Measurements from ENCODE around the gene CECR2.

Gene CECR2

DNA sequence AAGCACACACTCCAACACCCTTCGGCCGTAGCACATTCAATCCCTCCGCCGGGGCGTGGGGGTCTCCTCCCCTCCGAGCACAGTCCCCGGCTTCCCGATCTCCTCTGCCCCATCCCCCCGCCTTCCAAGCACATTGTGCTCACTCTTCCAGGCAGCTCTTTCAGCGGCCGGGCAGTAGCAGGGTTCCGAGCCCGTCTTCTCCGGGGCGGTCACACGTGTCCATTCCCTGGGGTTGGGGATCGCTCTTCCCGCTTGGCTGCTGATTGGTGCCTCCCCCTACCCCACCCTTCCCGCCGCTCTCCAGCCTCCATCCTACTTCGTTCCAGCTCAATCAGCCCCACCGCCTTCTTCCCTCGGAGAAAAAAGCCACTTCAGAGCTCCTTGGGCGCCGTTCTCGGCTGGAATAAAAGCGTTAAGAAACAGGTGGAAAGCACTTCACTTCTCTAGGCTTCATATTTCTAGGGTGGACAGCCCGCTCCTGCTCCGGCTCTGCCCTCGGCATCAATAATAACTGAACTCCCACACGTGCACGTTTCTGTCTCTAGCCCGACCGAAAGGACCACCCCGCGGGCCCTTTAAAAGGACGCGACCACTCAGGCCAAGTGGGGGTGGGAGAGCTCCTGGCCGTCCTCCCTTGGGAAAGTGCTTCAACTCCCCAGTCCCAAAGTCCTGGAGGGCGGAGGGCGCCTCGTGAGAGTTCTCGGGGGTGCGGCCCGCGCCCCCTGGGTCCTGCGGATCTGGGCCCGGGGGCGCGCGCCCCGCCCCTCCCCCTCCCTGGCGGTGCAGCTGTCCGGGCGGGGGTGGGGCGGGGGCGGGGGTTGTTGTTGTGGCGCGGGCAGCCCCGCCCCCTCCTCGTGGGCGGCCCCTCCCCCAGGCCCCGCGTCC lies 464 bp upstream of the CECR2 start:
- DNase-seq, result peak in 1 of 3 donors; percentile 26

DNA sequence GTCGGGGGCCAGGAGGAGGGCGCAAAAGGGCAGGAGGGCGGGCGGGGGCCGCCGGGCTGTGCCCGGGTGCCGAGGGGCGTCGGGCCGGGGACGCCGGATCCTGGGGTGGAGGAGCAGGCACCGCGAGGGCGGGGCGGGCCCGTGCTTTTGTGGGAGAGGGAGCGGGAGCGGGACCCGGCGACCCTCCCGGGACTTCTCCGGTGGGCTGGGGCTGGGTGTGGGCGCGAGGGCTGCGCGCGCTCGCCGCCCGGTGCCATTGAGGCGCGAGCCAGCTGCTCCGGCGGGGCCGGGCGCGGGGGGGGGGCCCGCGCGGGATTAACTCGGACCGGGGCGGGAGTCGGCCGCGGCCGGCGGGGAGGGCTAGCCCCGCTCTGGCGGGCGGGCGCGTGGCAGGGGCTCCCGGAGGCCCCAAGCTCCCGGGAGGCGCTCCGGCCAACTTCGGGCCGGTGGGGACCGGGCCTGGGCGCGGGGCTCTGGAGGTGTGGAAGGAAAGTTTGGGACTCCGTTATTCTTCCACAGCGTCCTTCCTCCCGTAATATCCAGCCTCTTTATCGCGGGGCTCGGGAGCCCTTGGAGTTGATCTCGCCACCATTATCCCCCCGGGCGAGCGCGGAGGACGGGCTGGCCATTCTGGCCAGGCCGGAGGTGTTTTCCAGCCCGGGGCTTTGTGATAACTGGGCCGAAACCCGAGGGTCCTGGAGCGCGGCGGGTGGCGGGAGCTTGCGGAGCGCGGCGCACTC lies 936 bp downstream of the CECR2 start:
- DNase-seq, result peak in 1 of 3 donors; percentile 18

DNA sequence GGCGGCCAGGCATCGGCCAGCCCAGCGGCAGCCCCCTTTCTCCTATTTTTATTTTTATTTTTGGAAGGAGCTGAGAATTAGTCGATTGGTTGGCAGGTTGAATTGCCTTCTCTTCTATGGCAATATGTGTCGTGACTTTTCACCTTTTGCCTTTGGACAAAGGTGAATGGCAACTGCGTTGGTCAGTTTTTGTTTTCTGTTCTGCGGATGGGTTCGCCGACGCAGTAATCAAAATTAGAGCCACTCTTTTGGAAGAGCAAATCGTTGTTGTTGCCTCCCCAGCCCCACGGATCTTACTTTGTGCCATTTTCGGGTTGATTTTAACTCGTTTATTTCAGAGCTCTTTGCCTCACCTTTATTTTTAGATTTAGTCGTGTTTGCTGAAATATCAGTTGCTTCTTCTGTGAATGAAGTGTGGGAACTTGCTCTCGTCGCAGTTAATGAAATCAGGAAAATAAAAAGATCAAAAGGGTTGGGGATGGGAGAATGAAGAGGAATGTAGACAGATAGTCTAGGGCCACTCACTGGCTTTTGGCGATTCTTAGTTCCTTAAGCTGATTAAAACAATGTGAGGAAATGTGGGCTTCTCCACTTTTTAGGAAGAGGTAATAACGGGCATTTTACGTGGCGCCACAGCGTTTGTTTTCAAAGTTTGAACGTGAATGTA lies 1.6 kb downstream of the CECR2 start:
- peak in 2 of 3 donors; percentile 18 to 33 for DNase-seq

DNA sequence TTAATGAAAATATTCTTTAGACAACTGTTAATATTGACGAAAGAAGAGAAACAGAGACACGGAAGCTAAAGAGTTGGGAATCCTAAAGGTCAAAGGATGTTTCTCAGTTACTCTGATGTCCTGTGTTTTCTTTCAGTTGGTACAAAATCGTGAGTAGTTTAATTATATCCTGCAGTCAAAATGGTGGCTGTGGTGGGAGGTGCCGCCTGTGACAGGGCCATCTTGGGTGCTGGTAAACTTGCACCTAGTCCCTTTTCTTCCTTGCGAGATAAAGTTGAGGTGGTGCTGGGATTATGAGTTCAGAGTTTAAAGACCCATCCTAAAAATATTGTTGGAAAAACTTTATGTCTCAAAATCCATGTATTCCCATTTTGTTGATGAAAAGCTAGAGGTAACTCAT lies 2.2 kb downstream of the CECR2 start:
- no peak for DNase-seq

DNA sequence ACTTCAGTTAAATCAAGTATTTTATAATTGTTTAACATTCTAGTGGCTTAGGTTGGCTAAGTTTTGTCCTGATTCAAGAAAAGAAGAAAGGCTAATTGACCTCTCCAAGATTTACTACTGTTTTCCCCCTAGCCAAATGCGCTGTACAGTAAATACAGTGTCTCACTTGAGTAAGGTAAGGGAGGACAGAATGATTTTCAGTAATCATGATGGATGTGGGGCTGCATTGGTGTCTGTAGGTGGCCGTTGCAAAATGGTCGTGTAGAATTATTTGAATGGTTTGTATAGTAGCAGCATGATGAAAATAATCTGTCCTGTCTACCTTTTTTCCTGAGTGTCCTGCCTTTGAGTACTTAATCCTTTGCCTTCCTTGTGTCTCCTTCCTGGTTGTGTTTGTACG lies 4.6 kb downstream of the CECR2 start:
- DNase-seq, result no peak

DNA sequence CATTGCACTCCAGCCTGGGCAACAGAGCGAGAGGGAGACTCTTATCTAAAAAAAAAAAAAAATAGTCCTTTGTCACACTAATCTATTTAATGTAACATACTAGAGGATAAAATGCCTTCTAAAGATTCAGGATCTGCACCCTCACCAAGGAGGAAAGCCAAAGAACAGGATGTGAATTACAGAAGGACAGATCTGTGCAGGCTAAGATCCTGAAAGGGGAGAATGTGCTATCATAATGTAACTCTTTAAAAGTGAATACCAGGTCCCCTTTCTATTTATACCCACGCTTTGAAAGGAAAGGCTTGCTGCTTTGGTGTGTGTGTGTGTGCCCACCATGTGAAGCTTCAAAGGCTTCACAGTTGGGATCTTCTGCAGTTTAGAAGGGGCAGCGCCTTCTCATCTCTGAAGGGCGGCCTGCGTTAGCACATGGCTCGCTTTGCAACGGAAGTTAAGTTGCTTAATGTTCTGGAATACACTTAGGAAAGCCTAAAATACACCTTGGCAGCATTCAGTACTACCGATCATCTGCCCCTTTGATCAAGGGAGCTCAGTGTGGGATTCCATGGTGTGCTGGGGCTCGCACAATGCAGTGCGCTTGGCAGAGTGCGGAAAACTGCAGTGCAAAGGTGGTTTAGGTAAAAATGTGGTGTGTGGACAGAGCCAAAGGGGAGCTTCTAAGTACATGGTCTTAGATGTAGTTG lies 6.8 kb downstream of the CECR2 start:
- DNase-seq, result no peak

DNA sequence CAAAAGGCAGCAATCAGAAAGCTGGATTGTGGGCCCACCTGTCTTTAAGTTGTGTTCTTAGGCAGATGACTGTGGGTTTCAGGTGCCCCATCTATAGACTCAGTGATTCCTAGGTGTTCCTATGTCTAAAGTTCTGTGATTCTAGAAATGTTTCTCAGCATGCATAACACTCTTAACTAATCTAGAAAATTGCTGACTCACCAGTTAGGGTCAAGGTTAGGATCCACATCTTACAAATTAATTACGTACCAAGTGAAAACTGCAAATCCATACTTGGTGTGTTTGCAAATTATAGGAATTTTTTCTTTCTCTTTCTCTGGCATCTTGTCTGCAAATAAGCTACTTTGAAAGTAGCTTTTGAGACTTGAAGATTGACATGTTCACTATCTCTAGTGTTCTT lies 7.7 kb downstream of the CECR2 start:
- DNase-seq, result no peak

DNA sequence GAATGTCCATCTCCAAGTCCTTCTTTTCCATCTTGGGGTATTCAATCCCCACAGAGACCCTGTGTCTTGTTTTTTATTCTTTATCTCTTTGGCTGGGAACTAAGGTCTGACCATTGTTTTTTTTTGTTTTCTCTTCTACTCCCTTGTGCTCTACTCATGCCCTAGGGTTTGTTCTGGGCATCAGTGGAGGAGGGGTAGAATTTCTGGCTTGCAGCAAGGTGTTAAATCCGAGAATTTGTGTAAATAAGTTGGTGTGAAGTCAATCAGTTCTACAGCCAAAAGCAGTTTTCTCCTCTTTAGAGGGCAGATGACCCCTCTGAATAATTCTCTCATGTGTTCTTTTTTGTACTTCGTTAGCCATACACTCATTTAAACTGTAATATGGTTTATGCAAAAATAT lies 10.7 kb downstream of the CECR2 start:
- no peak for DNase-seq

DNA sequence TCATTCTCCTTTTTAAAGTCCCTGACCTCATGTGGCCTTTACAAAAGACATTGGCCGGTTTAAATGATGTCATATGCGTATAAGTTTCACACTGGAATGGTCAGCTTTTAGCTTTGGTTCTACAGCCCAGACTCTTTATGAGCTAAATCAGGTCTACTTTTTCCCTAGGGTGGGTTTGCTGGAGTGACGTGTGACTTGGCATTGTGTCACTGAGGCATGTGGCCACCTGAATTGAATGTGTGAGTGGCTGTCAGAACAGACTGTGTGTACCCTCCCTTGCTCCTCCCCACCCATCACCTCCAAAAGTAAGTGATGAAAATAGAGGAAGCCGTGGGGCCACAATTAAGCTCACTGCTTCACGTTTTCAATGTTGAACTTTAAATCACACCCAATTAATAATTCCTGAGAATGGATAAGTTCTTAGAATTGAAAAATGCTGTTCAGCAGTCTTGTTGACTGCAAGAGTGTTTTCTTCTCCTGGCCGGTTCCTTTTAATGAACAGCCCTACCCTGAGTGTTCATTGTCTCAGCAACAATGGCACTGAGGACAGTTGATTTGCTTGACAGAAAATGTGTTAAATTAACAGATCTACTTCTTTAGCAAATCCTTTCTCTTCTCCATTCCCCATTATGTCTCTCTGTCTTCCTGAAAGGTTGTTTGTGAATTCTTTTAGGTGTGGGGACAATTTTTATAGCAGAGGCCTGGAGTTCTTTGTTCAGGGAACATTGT lies 11.3 kb downstream of the CECR2 start:
- no peak for DNase-seq

DNA sequence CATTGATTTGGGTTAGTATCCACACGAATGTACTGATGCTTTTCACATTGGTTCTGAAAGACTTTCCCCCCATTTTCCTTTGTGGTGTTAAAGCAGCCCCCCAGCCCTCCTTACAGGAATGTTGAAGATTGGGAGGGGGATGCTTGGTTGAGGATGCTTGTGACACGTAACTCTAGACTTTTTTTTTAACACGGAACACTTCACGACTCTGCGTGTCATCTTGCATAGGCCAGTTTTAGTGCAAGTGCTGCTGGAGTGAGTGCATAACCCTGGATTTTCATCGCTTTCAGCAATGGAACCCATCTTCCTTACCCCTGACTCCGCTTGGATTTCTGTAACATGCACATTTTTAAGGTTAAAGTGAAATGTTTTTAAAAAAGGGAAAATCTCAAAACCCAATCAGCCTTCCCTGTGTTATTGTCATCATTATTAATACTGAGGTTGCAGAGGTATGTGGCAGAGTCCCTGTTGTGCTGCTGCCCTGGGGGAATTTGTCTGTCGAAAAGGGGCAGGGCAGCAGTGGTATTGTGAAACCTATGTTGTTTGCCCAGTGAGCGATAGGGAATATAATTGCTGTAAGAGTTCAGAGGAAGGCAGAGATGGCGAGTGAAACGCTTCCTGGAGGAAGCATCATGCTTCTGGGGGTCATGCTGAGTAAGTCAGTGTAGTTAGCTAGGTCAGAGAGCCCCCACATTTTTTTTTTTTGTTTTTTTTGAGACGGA lies 12.1 kb downstream of the CECR2 start:
- no peak for DNase-seq

DNA sequence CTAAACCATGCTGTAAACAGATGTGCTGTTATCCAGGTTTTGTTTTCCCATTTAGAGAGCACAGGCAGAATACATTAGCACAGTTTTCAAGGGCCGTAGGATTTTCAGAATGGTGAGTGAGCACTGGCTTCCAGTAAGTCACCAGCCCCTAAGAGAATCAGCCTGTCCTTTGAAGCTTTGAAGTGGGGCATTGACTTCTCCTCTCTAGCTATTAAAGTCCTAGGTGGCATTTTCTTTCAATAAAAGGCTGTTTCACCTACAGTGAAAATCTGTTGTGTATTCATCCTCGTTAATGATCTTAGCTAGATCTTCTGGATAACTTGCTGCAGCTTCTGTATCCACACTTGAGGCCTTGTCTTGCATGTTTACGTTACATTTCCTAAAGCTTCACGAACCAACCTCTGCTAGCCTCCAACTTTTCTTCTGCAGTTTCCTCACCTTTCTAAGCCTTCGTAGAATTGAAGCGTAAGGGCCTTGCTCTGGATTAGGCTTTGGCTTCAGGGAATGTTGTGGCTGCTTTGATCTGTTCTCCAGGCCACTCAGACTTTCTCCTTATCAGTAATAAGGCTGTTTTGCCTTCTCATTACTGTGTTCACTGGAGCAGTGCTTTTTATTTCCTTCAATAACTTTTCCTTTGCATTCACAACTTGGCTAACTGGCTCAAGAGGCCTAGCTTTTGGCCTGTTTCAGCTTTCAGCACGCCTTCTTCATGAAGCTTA lies 15.5 kb downstream of the CECR2 start:
- DNase-seq, result no peak

DNA sequence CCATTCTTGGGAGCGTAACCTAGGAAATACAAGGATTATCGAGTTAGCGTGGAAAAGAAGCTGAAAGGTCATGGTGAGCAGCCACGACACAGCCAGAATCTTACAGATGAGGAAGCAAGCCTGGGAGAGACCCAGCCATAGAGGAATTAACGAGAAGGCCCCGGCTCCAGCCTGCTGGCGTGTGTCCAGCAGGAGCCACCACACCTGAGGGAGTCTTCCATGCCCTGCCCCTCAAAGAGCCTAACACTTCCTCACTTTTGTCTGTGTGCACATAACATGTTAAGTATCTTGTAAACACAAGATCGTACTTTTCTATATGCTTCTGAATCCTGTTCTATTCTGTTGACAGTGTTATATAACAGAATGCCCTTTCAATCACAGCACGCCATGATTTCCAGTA lies 18.1 kb downstream of the CECR2 start:
- DNase-seq, result no peak

DNA sequence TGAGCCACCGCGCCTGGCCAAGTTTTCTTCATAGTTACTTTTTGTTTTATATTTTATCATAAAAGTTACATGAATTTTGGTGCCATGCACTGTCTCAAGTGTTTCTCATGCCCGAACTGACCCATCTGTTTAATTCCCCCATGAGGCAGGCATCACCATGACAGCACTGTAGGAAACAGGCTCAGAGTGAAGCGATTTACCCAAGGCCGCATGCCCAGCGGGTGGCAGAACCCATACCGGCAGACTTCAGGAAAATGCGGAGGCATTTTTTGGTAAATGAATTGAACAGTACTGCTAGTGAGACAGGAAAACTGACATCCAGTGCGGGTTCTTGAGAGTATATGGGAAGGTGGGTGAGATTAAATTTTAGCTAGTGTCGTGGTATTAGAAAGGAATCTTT lies 19.0 kb downstream of the CECR2 start:
- no peak for DNase-seq

DNA sequence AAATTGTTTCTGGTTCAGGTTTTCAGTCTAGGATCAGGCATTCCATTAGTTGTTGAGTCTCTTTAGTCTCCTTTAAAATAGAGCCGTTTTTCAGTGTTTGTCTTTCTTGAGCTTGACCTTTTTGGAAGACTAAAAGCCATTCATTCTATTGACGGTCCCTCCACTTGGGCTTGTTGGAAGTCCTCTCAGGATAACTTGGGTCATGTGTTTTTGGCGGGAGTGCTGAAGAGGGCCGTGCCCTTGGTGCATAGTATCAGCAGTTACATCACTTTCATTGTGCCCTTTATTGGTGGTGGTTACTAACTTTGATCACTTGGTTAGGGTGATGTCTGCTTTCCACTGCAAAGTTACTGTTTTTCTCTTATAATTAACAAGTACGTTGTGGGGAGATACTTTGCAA lies 20.8 kb downstream of the CECR2 start:
- no peak for DNase-seq

DNA sequence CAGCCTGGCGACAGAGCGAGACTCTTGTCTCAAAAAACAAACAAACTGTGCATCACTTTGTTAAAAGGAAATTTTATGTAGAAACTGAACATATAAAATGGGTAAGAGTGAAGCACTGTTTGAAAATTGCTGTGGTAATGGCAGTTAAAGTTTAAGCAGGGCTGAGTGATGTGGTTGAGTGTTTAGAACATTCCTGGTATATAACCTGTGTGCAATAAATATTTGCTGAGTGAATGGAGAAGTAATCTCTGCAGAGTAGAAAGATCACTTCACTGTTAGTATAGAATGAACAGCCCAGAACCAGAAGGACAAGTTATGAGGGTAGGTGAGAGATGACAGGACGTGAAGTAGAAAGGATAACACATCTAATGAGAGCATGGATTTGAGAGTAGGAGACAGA lies 27.3 kb downstream of the CECR2 start:
- no peak for DNase-seq

DNA sequence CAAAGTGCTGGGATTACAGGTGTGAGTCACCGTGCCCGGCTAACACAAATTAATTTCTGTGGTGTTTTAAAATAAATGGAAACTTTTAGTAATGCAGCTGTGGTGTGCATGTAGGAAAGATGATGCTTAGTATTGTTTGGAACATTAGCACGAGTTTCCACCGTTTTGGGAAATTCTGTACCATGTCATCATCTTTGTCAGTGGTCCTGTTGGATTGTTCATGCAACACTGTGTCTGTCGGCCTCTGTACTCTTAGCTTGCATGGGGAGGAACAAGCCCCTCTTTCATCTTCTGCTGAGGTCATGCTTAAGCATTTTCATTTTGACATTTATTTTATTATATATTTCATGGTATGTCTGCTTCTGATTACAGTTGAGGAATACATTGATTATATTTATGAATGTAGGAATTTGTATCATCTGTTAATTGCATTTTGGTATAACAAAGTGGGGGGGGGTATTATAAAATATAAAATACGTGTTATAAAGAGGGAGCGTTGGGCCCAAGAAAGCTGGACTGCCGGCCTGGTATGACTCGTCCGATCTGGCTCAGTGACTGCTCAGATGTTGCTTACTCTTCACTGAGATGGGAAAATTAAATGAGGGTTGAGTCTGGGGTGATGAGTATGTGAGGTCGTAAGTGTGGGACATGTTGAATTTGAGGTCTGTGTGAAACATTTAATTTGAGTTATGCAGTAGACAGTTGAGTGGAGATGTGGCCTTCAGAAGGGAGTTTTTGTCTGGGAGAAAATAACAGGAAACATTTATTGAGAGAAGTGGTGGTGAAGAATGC lies 28.7 kb downstream of the CECR2 start:
- DNase-seq, result no peak

DNA sequence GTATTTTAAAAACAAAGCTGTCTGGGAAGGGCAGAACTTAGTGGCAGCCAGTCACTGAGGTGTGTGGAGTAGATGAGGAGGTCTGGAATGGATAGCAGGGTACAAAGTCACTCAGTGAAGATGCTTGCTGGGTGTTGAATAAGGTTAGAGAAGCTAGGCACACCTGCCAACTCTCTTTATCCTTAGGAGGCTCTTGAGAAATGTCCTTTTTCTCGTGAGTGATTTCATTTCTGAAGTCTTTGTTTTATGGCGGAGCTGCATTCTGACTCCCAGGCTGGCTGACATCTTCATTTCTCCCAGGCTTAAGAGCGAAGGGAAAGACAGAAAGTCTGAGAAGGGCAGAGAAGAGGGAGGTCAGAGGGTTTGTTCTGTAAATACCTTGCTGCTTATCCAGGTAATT lies 31.0 kb downstream of the CECR2 start:
- DNase-seq, result no peak

DNA sequence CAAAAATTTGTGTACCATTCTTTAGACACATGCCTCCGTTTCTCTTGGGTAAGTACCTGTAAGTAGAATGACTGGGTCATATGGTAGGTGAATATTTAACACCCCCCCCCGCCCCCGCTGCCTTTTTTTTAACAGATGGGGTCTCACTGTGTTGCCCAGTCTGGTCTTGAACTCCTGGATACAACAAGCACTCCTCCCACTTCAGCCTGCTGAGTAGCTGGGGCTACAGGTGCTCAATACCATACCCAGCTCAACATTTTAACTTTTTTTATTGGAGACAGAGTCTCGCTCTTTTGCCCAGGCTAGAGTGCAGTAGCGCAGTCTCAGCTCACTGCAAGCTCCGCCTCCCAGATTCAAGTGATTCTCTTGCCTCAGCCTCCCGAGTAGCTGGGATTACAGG lies 32.5 kb downstream of the CECR2 start:
- DNase-seq, result no peak

DNA sequence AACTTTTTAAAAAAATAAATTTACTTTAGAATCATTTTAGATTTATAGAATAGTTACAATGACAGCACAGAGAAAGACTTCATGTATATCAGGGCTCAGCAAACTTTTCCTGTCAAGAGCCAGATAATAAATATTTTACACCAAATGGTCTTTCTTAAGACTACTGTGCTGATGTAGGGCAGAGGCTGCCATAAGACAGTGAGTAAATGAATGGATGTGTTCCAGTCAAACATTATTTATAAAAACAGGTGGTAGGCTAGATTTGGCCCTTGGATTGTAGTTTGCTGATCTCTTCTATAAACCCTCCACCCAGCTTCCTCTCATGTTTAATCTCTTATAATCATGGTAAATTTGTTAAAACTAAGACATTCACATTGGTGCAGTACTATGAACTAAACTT lies 33.0 kb downstream of the CECR2 start:
- DNase-seq, result no peak

DNA sequence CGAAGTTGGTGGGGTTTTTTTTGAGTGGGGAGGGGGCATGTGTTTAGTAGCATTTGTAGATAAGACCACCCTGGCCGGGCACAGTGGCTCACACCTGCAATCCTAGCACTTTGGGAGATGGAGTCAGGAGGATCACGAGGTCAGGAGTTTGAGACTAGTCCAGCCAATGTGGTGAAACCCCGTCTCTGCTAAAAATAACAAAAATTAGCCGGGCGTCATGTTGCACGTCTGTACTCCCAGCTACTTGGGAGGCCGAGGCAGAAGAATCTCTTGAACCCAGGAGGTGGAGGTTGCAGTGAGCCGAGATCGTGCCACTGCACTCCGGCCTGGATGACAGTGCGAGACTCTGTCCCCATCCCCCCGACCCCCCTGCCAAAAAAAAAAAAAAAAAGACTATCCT lies 34.6 kb downstream of the CECR2 start:
- DNase-seq, result no peak

All from suppressor macrophage treated with lipopolysaccharide for 1 hour (primary cell).